OCI-LY1 (cell line): ENCODE measurements around the gene KANSL3.
"Not testable (repeated sequence)": the region's sequence is repeated elsewhere in the genome, so short reads cannot be mapped to it uniquely, and the experiment has no call there.

ENCODE experiments used
- H2AFZ ChIP-seq: fragments of 200-600 bp; sonication (generic), shearing (Covaris generic); 2 replicates; pipeline ENCODE4 v1.6.0; 2014; ENCODE audit warnings: antibody characterized with exemption, mild to moderate bottlenecking, low read length
- H3F3A ChIP-seq: fragments of 200-600 bp; sonication (generic), shearing (Covaris generic); 2 replicates; pipeline ENCODE4 v1.6.0; 2014; ENCODE audit warnings: mild to moderate bottlenecking, antibody characterized with exemption, low read length, moderate library complexity; ENCODE audit not compliant: insufficient read depth
- H3K27ac ChIP-seq: fragments of 200-600 bp; sonication (generic); 2 replicates; pipeline ENCODE4 v1.5.1; 2014; ENCODE audit warnings: low read length, mixed run types, mild to moderate bottlenecking, low read depth; ENCODE audit not compliant: poor library complexity, severe bottlenecking
- H3K27me3 ChIP-seq: fragments of 200-600 bp; sonication (generic); 2 replicates; pipeline ENCODE4 v1.6.0; 2014; ENCODE audit warnings: antibody characterized with exemption, mild to moderate bottlenecking, low read length, moderate library complexity; ENCODE audit not compliant: insufficient read depth
- H3K36me3 ChIP-seq: fragments of 200-600 bp; sonication (generic); 2 replicates; pipeline ENCODE4 v1.6.1; 2014; ENCODE audit warnings: mild to moderate bottlenecking, antibody characterized with exemption, low read length, moderate library complexity, mixed read lengths; ENCODE audit not compliant: insufficient read depth
- H3K4me1 ChIP-seq: fragments of 200-600 bp; sonication (generic); 2 replicates; pipeline ENCODE4 v1.5.1; 2014; ENCODE audit warnings: mild to moderate bottlenecking, low read length, moderate library complexity; ENCODE audit not compliant: insufficient read depth, severe bottlenecking
- H3K4me2 ChIP-seq: fragments of 200-600 bp; sonication (generic), shearing (Covaris generic); 2 replicates; pipeline ENCODE4 v1.6.1; 2014; ENCODE audit warnings: low read length
- H3K4me3 ChIP-seq: fragments of 200-600 bp; sonication (generic); 2 replicates; pipeline ENCODE4 v1.5.1; 2014; ENCODE audit warnings: low read length, low read depth, mild to moderate bottlenecking, mixed read lengths; ENCODE audit not compliant: poor library complexity, severe bottlenecking
- H3K79me2 ChIP-seq: fragments of 200-600 bp; shearing (Covaris generic); 2 replicates; pipeline ENCODE4 v1.6.1; 2016; ENCODE audit warnings: mixed run types, low read length, mixed read lengths; ENCODE audit not compliant: insufficient read depth
- H3K9ac ChIP-seq: fragments of 200-600 bp; sonication (generic), shearing (Covaris generic); 2 replicates; pipeline ENCODE4 v1.6.1; 2014; ENCODE audit warnings: mild to moderate bottlenecking, low read length, mixed read lengths
- H3K9me2 ChIP-seq: fragments of 200-600 bp; sonication (generic), shearing (Covaris generic); 2 replicates; pipeline ENCODE4 v1.6.1; 2014; ENCODE audit warnings: low read depth, mild to moderate bottlenecking, low read length, mixed read lengths
- H3K9me3 ChIP-seq: fragments of 200-600 bp; shearing (Covaris generic); 2 replicates; pipeline ENCODE4 v1.6.1; 2014; ENCODE audit warnings: low read length, mixed read lengths
- H4K20me1 ChIP-seq: fragments of 200-600 bp; sonication (generic), shearing (Covaris generic); 2 replicates; pipeline ENCODE4 v1.6.0; 2016; ENCODE audit warnings: mild to moderate bottlenecking, low read length; ENCODE audit not compliant: insufficient read depth
- CTCF ChIP-seq: fragments of 200-600 bp; sonication (generic), shearing (Covaris generic); IDR thresholded peaks from 2 replicates; pipeline ENCODE4 v1.5.1; 2017; ENCODE audit warnings: mild to moderate bottlenecking, antibody characterized with exemption, low read length, moderate library complexity, mixed read lengths
- EZH2 ChIP-seq: fragments of 200-600 bp; sonication (generic), shearing (Covaris generic); IDR thresholded peaks from 2 replicates; pipeline ENCODE4 v1.8.0; 2017; ENCODE audit warnings: borderline replicate concordance, mixed run types, mild to moderate bottlenecking, antibody characterized with exemption, low read length, moderate library complexity, mixed read lengths

KANSL3 gene

GRCh38 chr2:96558485-96558884 lies 79.6 kb downstream of the KANSL3 start:
- no peaks in the 10 kb centered on the region for H3K9me3 ChIP-seq
- H3K9ac ChIP-seq, result no peak overlapping the region
- H3K27me3 ChIP-seq, result no peaks in the 10 kb centered on the region
- no peaks in the 10 kb centered on the region for H3K9me2 ChIP-seq
- no peak overlapping the region for H3K4me2 ChIP-seq
- no peak overlapping the region for H3K4me3 ChIP-seq
- H3K4me1 ChIP-seq, result no peaks in the 10 kb centered on the region
- no peak overlapping the region for H2AFZ ChIP-seq
- no peaks in the 10 kb centered on the region for H3K79me2 ChIP-seq
- H3K36me3 ChIP-seq, result no peaks in the 10 kb centered on the region
- no peak overlapping the region for H3K27ac ChIP-seq
- H4K20me1 ChIP-seq, result no peaks in the 10 kb centered on the region
- no peak for TF ChIP-seq EZH2
- TF ChIP-seq CTCF, result no peak
- H3F3A ChIP-seq, result no peaks in the 10 kb centered on the region

DNA sequence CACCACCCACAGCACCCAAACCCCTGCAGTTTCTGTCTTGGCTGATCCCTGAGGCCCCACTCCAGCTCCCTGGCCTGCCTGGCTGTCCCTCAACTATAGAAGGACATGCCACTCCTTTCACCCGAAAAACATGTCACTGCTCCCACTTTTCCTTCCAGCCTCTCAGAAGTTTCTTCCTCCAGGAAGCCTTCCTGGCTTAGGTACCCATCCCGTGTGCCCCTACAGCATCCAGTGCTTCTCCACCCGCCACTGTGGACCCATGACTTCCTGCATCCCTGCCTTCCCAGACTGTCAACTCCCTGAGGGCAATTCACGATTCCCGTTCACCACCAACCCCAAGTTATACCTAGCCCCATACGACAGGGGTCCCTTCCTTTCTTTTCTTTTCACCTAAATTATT lies 80.1 kb downstream of the KANSL3 start:
- Histone ChIP-seq H3K27me3 (no peaks in the 10 kb centered on the region), H3F3A (no peaks in the 10 kb centered on the region), H2AFZ (no peak overlapping the region), H3K4me2 (no peak overlapping the region), H3K36me3 (no peaks in the 10 kb centered on the region), H4K20me1 (no peaks in the 10 kb centered on the region), H3K4me1 (no peaks in the 10 kb centered on the region), H3K79me2 (no peaks in the 10 kb centered on the region), H3K9me2 (no peaks in the 10 kb centered on the region), H3K4me3 (no peak overlapping the region), H3K9me3 (no peaks in the 10 kb centered on the region), H3K9ac (no peak overlapping the region), H3K27ac (no peak overlapping the region)
- TF ChIP-seq EZH2, result no peak
- TF ChIP-seq CTCF, result no peak

GRCh38 chr2:96557421-96557820 lies 80.7 kb downstream of the KANSL3 start:
- not testable (repeated sequence) for H3F3A ChIP-seq, H3K9me3 ChIP-seq, H3K79me2 ChIP-seq, H4K20me1 ChIP-seq, H3K27ac ChIP-seq, H3K9me2 ChIP-seq, H3K4me2 ChIP-seq, H3K36me3 ChIP-seq, H3K4me1 ChIP-seq, H3K27me3 ChIP-seq, H2AFZ ChIP-seq, H3K9ac ChIP-seq, H3K4me3 ChIP-seq

DNA sequence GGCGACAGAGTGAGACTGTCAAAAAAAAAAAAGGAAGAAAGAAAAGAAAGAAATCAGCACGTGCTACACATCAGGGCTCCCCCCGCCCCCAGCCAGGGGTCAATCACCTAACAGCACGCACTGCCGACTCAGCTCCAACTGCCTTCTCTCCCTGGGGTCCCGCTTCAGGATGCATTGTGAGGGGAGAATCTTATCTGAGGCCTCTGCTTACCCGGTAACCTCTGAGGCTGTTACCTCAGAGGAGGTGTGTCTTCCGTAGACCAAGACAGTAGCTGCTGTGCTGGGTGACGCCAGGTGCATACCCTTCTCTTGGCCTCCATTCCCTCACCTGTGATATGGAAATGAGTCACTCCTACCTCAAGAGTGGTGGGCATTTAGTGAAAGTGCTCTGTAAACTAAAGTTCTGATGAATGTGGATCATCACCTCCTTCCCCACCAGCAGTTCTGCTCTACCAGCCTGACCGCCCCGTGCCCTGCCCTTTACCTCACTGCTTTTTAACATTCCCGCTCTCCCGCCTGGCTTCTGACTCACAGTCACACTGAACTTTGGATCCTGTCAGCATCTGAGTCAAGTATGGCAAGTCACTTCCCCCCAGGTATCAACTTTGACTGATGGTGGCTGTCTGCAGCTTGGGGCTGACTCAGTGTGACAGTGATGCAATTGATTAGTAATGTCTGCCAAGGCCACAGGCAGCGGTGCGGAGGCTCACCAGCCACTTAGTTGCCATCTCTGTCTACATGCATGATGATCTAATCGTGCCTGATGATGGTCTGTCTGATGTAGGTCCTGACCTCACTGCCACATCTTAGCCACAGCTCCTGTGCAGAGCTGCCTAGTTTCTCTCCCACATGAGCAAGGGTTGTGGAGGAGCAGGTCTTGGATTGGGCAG lies 81.4 kb downstream of the KANSL3 start:
- Histone ChIP-seq H3K4me3 (no peak overlapping the region), H3K9ac (no peak overlapping the region), H3K27ac (no peak overlapping the region), H4K20me1 (no peaks in the 10 kb centered on the region), H3K4me2 (no peak overlapping the region), H3K36me3 (no peaks in the 10 kb centered on the region), H2AFZ (no peak overlapping the region), H3K27me3 (no peaks in the 10 kb centered on the region), H3K4me1 (no peaks in the 10 kb centered on the region), H3K79me2 (no peaks in the 10 kb centered on the region), H3K9me2 (no peaks in the 10 kb centered on the region), H3F3A (no peaks in the 10 kb centered on the region), H3K9me3 (no peaks in the 10 kb centered on the region)
- TF ChIP-seq EZH2, result no peak
- no peak for TF ChIP-seq CTCF
